ENCODE data around the gene PARP3.
A peak's percentile ranks its signal among the peaks of the same experiment; 100 is the strongest.
"Not testable (repeated sequence)": the region's sequence is repeated elsewhere in the genome, so short reads cannot be mapped to it uniquely, and the experiment has no call there.

Gene PARP3

DNA sequence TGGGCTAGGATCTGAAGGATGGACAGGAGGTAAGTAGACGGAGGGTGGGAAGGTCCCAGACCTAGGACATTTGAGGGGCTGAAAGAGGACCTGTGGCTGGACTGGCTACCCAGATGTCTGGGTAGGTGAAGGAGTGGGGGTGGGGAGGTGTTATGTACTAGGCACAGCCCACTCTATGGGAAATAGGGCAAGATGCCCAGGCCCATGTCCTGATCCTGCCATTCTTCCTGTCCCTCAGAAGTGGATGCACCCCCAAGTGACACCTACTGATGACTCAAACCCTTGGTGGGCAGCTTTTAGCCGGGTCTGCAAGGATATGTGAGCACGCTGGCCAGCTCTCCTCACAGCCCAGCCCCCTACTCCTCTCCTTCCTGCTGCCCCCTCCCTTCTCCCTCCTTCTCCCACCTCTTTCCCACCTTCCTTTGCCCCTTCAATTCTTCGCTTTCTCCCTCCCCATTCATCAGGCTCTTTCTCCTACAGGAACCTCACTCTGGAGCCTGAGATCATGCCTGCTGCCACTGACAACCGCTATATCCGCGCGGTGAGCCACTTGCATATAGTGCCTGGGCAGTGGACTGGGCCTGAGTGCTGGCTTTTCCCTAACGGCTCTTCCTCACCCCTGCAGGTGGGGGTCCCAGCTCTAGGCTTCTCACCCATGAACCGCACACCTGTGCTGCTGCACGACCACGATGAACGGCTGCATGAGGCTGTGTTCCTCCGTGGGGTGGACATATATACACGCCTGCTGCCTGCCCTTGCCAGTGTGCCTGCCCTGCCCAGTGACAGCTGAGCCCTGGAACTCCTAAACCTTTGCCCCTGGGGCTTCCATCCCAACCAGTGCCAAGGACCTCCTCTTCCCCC is 46.4 kb downstream of the PARP3 start:
- FAIRE-seq = no peak

- FAIRE-seq = not testable (repeated sequence)
These were observed 48.4 kb downstream of the PARP3 start for GRCh38 chr3:51990501-51990971.

- peak; percentile 59 for FAIRE-seq
These were observed 50.0 kb downstream of the PARP3 start for GRCh38 chr3:51992017-51992682.

- FAIRE-seq = not testable (repeated sequence)
These were observed 51.5 kb downstream of the PARP3 start for GRCh38 chr3:51993657-51994056.

DNA sequence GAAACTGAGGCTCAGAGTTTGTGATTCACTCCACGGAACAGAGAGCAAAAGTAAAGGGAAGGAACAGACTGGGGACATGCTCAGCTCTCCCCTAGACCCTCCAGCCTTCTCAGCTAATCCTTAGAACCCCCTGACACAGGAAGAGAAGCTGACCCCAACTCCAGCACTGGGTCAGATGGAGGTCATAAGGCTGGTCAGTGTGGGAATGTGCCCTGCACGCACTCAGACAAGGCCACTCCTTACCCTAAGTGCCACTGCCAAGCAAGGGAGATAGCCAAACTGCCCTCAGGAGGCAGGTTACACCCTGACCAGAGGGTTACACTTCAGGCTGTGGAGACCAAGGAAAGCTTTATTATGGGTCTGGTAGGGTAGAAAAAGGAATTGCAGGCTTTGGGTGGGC is 52.4 kb downstream of the PARP3 start:
- FAIRE-seq = no peak

DNA sequence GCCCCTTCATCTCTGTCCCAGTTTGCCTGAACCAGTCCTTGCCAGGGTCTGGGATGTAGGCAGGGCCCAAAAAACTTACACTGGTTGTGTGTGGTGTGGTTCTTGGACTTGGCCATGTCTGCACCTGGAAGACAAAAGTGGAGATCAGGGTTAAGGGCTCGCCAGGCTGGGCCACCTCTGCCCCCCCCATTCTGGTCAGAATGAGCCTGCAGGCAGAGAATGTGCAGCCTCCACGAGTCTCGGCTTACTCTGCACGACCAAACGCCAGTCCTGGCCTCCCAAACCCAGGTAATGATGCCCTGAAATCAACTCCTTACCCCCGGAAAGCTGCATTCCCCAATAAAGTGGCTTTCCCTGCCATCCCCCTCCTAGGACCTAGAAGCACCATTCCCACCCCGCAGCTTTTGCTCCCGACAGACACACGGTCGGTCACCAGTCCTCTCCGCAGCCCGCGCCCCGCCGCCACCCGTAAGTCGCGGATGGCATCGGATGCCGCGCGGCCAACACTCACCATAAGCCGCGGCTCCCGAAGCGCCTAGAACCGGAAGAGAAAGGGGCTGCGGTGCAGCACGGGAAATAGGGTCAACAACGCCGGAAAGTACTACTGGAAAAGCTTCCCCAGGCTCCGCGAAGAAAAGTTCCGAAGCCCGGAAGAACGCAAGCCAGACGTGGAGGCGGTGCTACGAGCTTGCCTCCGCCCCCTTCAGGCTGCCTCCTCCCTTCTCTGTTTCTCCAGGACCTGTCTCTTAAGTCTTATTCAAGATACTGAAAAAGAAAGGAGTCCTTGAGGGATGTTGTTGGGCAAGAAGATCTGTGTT is 53.4 kb downstream of the PARP3 start, which contains the start of gene RPL29:
TSS of gene RPL29 (minus strand) at position 550 of the 818 bp plus-strand sequence. CDS start at position 116, 434 bp downstream.
- peak; percentile 98 for FAIRE-seq

GRCh38 chr3:51997172-51997571 is 55.0 kb downstream of the PARP3 start:
- no peak for FAIRE-seq

DNA sequence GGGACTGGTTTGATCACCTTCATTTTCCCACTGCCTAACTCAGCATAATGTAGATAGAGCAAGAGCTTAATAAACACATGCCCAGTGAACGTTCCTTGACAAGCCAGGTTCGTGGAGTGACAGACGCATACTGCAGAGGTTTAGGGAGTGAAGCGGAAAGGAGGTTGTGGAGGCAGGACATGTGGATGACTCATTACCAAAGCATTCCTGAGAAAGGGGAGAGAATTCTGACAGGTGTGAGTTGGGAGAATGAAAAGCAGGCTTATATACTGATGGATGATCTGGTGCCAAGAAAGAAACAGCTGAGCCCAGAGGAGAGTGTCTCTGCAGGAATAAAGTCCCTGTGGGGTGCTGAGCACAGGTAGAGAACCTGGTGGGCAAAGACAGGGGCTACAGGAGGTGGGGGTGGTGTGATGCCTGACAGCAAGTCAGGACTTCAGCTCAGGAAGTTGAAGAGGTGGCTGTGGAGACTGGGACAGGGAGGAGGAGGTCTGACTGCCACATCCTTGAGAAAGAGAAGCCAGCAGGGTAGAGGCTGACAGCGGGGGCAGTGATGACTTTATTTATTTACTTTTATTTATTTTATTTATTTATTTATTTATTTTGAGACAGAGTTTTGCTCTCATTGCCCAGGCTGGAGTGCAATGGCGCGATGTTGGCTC is 55.9 kb downstream of the PARP3 start:
- FAIRE-seq = no peak
